GM18858 (cell line): Measurements from ENCODE around the gene SHANK2.

Experiments used
- ATAC-seq: cut with Tn5 transposase; IDR thresholded peaks from one replicate; pipeline ENCODE4 v1.9.1; 2021; ENCODE audit not compliant: unreplicated experiment

Gene SHANK2

DNA sequence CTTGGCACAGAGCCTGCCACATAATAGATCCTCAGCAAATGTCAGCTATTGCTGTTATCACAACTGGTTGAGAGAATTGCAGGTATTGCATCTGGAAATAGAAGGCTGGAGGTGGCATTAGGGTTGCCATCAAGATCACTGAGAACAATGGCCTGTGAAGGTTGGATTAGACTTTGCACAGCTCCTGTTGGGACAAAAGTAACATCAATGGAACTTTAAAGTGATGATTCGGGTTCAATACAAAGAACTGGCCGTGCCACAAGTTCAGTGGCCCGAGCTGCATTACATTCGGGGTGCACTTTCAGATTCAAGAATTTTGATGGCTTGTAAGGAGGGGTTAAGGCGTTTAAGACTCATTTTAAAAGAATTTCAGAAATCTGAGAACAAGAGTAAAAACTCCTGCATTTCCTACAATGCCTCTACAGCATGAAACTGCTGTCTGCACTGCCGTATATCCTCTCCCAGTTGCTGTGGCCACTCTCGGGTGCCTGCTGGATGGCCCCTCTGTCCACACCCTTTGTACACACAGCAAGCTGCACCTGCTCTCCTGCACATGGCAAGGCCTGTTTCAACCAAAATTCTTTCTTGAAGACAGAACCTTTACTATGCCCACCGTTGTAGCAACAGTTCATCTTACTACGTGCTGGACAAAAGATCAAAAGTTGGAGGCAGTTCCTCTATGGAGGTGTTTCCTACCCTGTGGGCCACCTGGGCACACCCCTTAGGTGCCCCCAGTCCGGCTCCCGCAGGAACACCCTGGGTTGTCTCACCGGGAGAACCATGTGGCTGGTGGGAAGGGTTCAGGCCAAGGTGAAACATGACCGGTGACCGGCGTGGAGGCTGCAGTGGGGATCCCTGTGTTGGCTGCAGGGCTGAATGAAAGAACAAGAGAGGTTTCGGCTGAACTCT, 17.5 kb upstream of the SHANK2 start:
- ATAC-seq, result no peak

DNA sequence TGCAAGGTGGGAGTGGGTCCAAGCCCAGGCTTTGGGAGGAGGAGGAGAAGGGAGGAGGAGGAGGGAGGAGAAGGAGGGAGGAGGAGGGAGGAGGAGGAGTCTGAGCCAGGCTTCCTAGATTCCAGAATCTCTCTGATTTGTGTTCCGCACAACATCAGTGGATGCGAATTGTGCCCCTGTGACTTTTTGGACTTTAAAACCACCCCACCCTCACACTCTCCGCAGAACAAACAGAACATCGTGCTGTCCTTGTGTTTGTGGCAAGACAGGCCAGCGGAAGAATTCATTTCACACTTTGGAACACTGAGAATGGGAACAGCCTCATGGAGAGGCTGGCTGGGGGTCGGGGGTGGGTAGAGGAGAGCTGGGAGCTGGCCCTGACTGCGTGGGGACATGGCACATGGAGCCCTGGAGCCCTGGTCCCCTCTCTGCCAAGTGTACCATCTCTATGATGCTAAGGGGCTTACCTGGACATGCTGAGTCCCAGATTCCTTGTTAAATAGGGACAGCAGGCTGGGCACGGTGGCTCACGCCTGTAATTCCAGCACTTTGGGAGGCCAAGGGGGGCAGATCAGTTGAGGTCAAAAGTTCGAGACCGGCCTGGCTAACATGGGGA, 16.4 kb upstream of the SHANK2 start:
- ATAC-seq, result no peak

DNA sequence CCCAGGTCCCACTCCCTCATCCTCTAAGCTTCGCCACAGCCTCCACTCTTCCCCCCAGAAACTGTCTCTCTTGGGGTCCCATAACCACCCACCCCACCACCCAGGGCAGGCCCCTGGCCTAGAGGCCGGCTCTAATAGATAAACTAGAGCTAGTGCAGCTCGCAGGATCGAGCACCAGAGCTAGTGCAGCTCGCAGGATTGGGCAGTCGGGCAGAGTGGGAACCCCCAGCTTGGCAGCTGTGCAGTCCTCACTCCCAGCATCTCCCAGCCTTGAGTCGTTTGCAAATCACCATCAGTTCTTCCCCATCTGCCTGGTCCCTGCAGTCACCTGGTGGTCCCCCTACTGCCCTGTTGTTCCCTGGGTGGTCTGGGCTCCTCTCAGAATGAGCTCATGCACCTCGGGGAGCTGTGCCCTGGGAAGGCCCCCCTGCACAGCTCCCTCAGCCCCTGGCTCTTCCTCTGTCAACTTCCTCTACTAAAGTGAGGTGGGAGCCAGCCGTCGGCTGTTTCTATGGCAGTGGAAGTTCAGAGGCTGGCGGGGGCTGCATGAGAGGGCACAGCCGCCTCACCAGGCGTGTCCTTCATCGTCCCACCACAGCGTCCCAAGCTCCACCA, 15.5 kb upstream of the SHANK2 start:
- ATAC-seq, result no peak

DNA sequence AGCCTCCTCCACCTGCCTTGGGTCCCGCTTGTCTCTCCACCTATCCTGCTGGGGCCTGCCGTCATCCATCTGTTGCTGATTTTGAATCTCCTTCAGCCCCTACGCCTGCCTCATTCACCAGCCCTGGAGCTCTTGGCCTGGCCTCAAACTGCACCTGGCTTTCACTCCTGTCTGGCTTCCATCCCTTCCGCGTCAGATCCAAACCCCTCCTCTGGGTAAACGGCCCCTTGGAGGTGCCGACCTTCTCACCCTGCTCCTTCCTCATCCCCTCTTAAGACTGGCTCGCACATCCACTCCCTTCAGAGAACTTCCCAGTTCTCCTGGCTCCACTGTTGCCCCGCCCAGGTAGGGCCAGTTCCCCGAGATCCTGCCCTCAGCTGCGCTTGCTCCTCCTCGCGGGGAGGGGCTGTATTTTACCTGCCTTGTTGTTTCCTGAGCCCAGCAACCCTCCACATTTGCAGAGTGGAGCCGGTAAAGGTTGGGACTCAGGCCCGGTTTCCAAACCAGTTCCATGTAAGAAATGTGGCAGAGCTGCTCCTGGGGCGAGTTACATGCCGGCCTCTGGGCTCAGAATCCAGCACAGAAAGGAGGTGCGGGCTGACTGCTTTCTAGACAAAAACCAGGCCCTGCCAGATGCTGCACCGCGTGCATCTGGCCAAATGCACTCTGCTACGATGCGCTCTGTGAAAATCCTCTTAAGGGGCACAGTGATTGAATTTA, 13.9 kb upstream of the SHANK2 start:
- ATAC-seq, result no peak

DNA sequence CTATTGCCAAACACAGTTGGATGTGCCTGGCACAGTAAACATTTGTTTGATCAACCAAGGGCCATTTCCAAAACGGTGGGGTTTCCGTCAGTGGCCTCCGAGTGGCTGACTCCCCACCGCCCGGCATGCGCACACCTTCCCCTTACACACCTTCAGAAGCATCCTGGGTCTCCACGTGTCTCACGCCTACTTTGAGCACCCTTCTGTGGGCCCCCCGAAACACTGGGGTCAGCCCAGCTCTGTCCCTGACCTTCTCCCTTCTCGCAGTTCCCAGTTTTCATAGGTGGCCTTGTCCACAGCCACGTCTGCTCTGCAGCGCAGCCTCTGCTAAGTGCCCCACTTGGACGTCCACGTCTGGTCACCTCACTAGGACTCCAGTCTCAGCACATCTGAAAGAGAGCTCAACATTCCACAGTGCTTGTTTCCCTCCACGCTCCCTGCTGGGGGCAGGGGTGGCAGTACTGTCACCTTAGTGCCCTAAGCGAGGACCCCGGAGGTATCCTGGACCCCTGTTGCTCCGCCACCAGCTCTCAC, 13.2 kb upstream of the SHANK2 start:
- ATAC-seq, result no peak

DNA sequence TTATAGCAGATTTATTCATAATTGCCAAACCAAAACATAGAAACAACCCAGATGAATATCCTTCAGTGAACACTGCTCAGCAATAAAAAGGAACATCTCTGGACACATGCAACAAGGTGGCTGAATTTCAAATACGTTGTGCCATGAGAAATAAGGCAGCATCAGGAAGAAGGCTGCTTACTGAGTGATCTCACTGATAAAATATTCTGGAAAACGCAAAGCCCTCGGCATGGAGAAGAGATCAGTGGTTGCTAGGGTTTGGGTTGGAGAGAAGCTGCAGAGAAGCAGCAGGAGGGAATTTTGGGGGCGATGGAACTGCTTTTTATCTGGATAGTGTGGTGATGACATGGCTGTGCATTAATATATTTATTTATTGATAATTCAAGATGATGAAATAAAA, 11.0 kb upstream of the SHANK2 start:
- no peak for ATAC-seq

DNA sequence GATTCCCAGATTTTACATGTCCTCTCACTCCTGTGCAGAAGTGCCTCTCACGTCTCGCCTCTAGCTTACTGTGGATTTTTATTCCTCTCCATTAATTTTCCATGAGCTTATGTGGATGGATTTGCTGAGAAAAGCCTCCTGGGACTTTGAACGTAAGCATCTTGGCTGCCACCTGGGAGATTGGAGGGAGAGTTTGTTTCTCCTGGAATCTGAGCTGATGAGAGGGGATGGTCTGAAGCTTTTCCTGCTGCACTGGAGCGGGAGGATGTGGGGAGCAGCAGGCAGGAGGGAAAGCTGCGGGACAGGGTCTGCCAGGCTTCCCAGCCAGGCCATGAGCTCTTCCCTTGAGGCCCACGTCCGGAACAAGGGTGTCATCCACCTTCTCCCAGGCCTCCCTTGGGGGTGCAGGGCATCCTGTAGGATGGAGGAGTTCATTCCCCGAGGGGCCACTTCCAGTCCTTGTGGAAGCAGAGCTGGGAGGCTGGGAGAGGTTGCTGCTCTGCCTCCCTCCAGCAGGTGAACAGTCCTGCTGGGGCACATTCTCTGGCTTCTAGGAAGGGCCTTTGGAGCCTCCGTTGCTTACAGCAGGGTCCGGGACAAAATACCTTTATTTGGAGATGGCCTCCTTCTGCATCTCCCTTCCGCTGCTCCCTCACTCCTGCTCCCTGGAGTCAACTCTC, 3.6 kb upstream of the SHANK2 start:
- no peak for ATAC-seq

DNA sequence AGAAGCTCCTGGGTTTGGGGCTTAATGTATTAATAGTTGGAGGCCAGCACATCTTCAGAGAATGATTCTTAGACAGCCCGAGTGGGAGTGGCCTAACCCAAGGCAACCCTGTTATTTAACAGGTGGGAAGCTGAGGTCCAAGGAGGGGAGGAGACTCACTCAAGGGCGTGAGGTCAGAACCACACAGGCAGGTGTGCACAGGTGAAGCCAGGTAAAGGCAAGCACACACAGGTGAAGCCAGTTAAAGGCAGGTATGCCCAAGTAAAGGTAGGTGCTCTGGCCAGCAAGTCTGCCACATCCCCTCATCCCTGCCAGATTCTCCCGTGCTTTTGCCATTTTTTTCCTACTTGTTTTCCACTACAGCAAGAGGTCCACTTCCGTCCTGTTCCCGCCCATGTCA, 2.9 kb upstream of the SHANK2 start:
- no peak for ATAC-seq

GRCh38 chr11:71253794-71254193, 1.4 kb upstream of the SHANK2 start:
- ATAC-seq, result no peak

- no peak for ATAC-seq
Observed at GRCh38 chr11:71252770-71253730, 673 bp upstream of the SHANK2 start.

GRCh38 chr11:71251761-71252268, 562 bp downstream of the SHANK2 start:
- no peak for ATAC-seq

GRCh38 chr11:71251151-71251721, 1.1 kb downstream of the SHANK2 start:
- no peak for ATAC-seq

- no peak for ATAC-seq
Observed at GRCh38 chr11:71250523-71251150, 1.7 kb downstream of the SHANK2 start.

GRCh38 chr11:71249301-71249700, 3.1 kb downstream of the SHANK2 start:
- no peak for ATAC-seq

- ATAC-seq, result no peak
Observed at GRCh38 chr11:71248656-71249055, 3.7 kb downstream of the SHANK2 start.

DNA sequence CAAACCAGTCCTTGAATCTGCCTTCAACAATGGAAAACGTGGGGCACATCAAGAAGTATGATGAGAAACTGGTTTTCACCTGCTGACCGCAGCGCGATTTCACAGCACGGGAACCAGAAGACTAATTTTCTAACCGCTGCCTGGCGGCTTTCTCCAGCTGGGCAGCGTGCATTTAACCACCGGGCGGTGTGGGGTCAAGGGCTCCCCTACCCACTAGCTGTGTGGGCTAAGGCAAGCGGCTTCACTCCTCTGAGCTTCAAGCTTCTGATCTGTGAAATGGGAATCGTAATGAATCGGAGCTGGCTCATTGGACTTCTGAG, 4.2 kb downstream of the SHANK2 start:
- ATAC-seq, result no peak

GRCh38 chr11:71247551-71248250, 4.7 kb downstream of the SHANK2 start:
- no peak for ATAC-seq

DNA sequence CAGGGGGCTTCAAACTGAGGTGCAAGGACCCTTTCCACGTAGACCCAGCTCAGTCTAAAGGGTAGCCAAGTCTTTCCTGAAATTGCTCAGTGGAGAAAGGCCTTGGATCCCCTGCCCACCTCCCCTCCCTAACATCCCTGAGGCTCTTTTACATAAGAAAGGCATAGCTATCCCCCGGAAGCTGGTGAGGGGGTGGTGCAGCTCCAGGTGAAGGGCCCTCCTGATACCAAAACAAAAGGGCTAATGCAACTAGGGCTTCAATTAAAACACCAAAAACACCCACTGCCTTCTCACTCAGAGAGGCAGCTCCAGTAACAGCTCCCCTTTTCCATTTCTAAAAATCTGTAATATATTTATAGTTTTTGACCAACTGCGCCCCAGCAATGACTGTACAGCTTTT, 5.8 kb downstream of the SHANK2 start:
- ATAC-seq, result no peak
